Measurements from ENCODE around the gene KIF3A. TPM values are rescaled to one million over a fixed set of nuclear protein-coding genes. Genes with fewer than 3 reads are reported as not detected.

KIF3A gene
- total RNA-seq, 1 donor from 2014 or later, result 25.4 TPM

GRCh38 chr5:132659598-132660493 is 77.5 kb downstream of the KIF3A start:
- Mint-ChIP-seq H3K36me3 (ENCODE audit: low read depth, unreplicated experiment) (no peaks in the 10 kb centered on the region), H3K4me3 (ENCODE audit: unreplicated experiment) (no peak overlapping the region), H3K9me3 (ENCODE audit: unreplicated experiment) (no peaks in the 10 kb centered on the region), H3K27ac (ENCODE audit: unreplicated experiment) (no peak overlapping the region), H3K27me3 (ENCODE audit: low read depth, unreplicated experiment) (peaks cover 25% of the 10 kb centered on the region), H3K4me1 (ENCODE audit: low read depth, unreplicated experiment) (peaks cover 33% of the 10 kb centered on the region)
- no peak overlapping the region for H3K4me3 ChIP-seq (ENCODE audit: insufficient read depth, low read depth, low read length)
- H3K79me2 ChIP-seq (ENCODE audit: insufficient read depth, low read length), result no peaks in the 10 kb centered on the region
- peaks cover 2% of the 10 kb centered on the region for H3K4me1 ChIP-seq (ENCODE audit: insufficient read depth, low read length)
- no peak overlapping the region for H3K27ac ChIP-seq (ENCODE audit: low read depth, low read length)
- H3K9me3 ChIP-seq (ENCODE audit: insufficient read depth, low read depth, low read length), result no peaks in the 10 kb centered on the region
- H2AFZ ChIP-seq (ENCODE audit: low read depth, low read length), result no peak overlapping the region
- no peak overlapping the region for H3K4me2 ChIP-seq (ENCODE audit: low read length)
- no peaks in the 10 kb centered on the region for H4K20me1 ChIP-seq (ENCODE audit: insufficient read depth, low read length)
- no peak overlapping the region for H3K9ac ChIP-seq (ENCODE audit: low read length)
- TF ChIP-seq CTCF (IDR thresholded peaks at IDR 0.05; ENCODE audit: insufficient read depth, low read depth, low read length), result no peak
- TF ChIP-seq EZH2 (IDR thresholded peaks at IDR 0.05; ENCODE audit: insufficient read depth, low read length), result no peak
- H3K27me3 ChIP-seq (ENCODE audit: insufficient read depth, low read length), result no peaks in the 10 kb centered on the region
- no peaks in the 10 kb centered on the region for H3K36me3 ChIP-seq (ENCODE audit: insufficient read depth, low read length)
- DNase-seq (ENCODE audit: low read depth) (no peak), FAIRE-seq (no peak)

GRCh38 chr5:132658381-132659302 is 78.7 kb downstream of the KIF3A start:
- DNase-seq (ENCODE audit: low read depth) (no peak), FAIRE-seq (no peak)
- Histone ChIP-seq H3K4me3 (ENCODE audit: insufficient read depth, low read depth, low read length) (no peak overlapping the region), H3K27me3 (ENCODE audit: insufficient read depth, low read length) (no peaks in the 10 kb centered on the region), H4K20me1 (ENCODE audit: insufficient read depth, low read length) (no peaks in the 10 kb centered on the region), H3K36me3 (ENCODE audit: insufficient read depth, low read length) (no peaks in the 10 kb centered on the region), H3K4me2 (ENCODE audit: low read length) (no peak overlapping the region), H2AFZ (ENCODE audit: low read depth, low read length) (no peak overlapping the region), H3K9ac (ENCODE audit: low read length) (no peak overlapping the region), H3K79me2 (ENCODE audit: insufficient read depth, low read length) (no peaks in the 10 kb centered on the region), H3K4me1 (ENCODE audit: insufficient read depth, low read length) (peaks cover 2% of the 10 kb centered on the region), H3K9me3 (ENCODE audit: insufficient read depth, low read depth, low read length) (no peaks in the 10 kb centered on the region), H3K27ac (ENCODE audit: low read depth, low read length) (no peak overlapping the region)
- H3K4me3 Mint-ChIP-seq (ENCODE audit: unreplicated experiment), result no peak overlapping the region
- no peak overlapping the region for H3K27ac Mint-ChIP-seq (ENCODE audit: unreplicated experiment)
- TF ChIP-seq EZH2 (IDR thresholded peaks at IDR 0.05; ENCODE audit: insufficient read depth, low read length) (no peak), CTCF (IDR thresholded peaks at IDR 0.05; ENCODE audit: insufficient read depth, low read depth, low read length) (no peak)
- peaks cover 25% of the 10 kb centered on the region for H3K4me1 Mint-ChIP-seq (ENCODE audit: low read depth, unreplicated experiment)
- H3K9me3 Mint-ChIP-seq (ENCODE audit: unreplicated experiment), result no peaks in the 10 kb centered on the region
- no peaks in the 10 kb centered on the region for H3K36me3 Mint-ChIP-seq (ENCODE audit: low read depth, unreplicated experiment)
- H3K27me3 Mint-ChIP-seq (ENCODE audit: low read depth, unreplicated experiment), result peaks cover 33% of the 10 kb centered on the region

Data from astrocyte (in vitro differentiated cells and primary cell).